Suprapubic skin (tissue), 4 donors: ENCODE measurements around the gene CCDC178. TPM values are rescaled to one million over a fixed set of nuclear protein-coding genes. Genes with fewer than 3 reads are reported as not detected.

Experiments used
- DNase-seq, 2 donors: peaks; one replicate each; pipeline ENCODE4 v3.0.0-alpha.2; 2019; ENCODE audit warnings: low spot score in 2 of 2
- H3K27ac ChIP-seq: fragments of 200-600 bp; sonication (generic); one replicate; pipeline ENCODE4 v1.5.1; 2019
- H3K27me3 ChIP-seq: fragments of 200-600 bp; sonication (generic); one replicate; pipeline ENCODE4 v1.5.1; 2019
- H3K36me3 ChIP-seq: fragments of 200-600 bp; sonication (generic); one replicate; pipeline ENCODE4 v1.5.1; 2019
- H3K4me1 ChIP-seq: fragments of 200-600 bp; sonication (generic); one replicate; pipeline ENCODE4 v1.5.1; 2019
- H3K4me3 ChIP-seq: fragments of 200-600 bp; sonication (generic); one replicate; pipeline ENCODE4 v1.5.1; 2019; ENCODE audit warnings: mild to moderate bottlenecking
- H3K9me3 ChIP-seq: fragments of 200-600 bp; sonication (generic); one replicate; pipeline ENCODE4 v1.5.1; 2019
- CTCF ChIP-seq, 2 donors: fragments of 200-600 bp in 1 of 2; fragments of 450-650 bp in 1 of 2; sonication (generic) in 1 of 2; IDR thresholded peaks; one replicate each; pipeline ENCODE4 v1.5.1; 2016 to 2019; ENCODE audit warnings: antibody characterized with exemption in 2 of 2, mild to moderate bottlenecking in 1 of 2, moderate library complexity in 1 of 2
- EP300 ChIP-seq: sonication (generic); formaldehyde crosslinking; IDR thresholded peaks from one replicate; pipeline ENCODE4 v1.6.1; 2017; ENCODE audit warnings: antibody characterized with exemption
- POLR2A ChIP-seq, 2 donors: fragments of 450-650 bp; IDR thresholded peaks; one replicate each; pipeline ENCODE4 v1.6.1; 2017; ENCODE audit warnings: antibody characterized with exemption in 2 of 2, mild to moderate bottlenecking in 2 of 2, moderate library complexity in 2 of 2
- POLR2AphosphoS5 ChIP-seq, 3 donors: sonication (generic); formaldehyde crosslinking; IDR thresholded peaks; one replicate each; pipeline ENCODE4 v1.6.1; 2017; ENCODE audit warnings: antibody characterized with exemption in 3 of 3
- WGBS: methylation state at CpG from one replicate; pipeline ENCODE4 v1.1.5; 2018; 5-methylcytosine and 5-hydroxymethylcytosine counted together
- total RNA-seq, 4 donors: library from RNA; depleted of rRNA; stranded (reverse); fragments of >200 nt; gene quantifications; one replicate each; pipeline ENCODE4 v1.1.0, GENCODE V29; 2016

Gene CCDC178
- total RNA-seq, 4 donors from 2014 or later: not detected

GRCh38 chr18:33101316-33101715 is 339.2 kb downstream of the CCDC178 start:
- Histone ChIP-seq H3K9me3 (no peaks in the 10 kb centered on the region), H3K27ac (no peak overlapping the region), H3K36me3 (no peaks in the 10 kb centered on the region), H3K4me3 (no peak overlapping the region), H3K4me1 (no peaks in the 10 kb centered on the region), H3K27me3 (no peaks in the 10 kb centered on the region)
- WGBS: 81% methylated on average over 3 of the region's 3 CpGs
- no peak for DNase-seq
- TF ChIP-seq POLR2AphosphoS5 (IDR thresholded peaks at IDR 0.05): no peak
- TF ChIP-seq EP300: no peak
- TF ChIP-seq POLR2A (IDR thresholded peaks at IDR 0.05): no peak
- no peak for TF ChIP-seq CTCF (IDR thresholded peaks at IDR 0.05)

GRCh38 chr18:33099626-33100025 is 340.9 kb downstream of the CCDC178 start:
- Histone ChIP-seq H3K27ac (no peak overlapping the region), H3K27me3 (no peaks in the 10 kb centered on the region), H3K36me3 (no peaks in the 10 kb centered on the region), H3K4me1 (no peaks in the 10 kb centered on the region), H3K9me3 (no peaks in the 10 kb centered on the region), H3K4me3 (no peak overlapping the region)
- DNase-seq: no peak
- TF ChIP-seq POLR2AphosphoS5 (IDR thresholded peaks at IDR 0.05) (no peak), POLR2A (IDR thresholded peaks at IDR 0.05) (no peak), EP300 (no peak), CTCF (IDR thresholded peaks at IDR 0.05) (no peak)
- WGBS: 69% methylated on average over 3 of the region's 3 CpGs

- TF ChIP-seq POLR2AphosphoS5 (IDR thresholded peaks at IDR 0.05) (no peak), CTCF (IDR thresholded peaks at IDR 0.05) (no peak), POLR2A (IDR thresholded peaks at IDR 0.05) (no peak), EP300 (no peak)
- no peak overlapping the region for H3K4me3 ChIP-seq
- H3K27me3 ChIP-seq: no peaks in the 10 kb centered on the region
- no peaks in the 10 kb centered on the region for H3K4me1 ChIP-seq
- no peaks in the 10 kb centered on the region for H3K36me3 ChIP-seq
- no peaks in the 10 kb centered on the region for H3K9me3 ChIP-seq
- no peak for DNase-seq
- WGBS: 97% methylated on average over 3 of the region's 3 CpGs
- H3K27ac ChIP-seq: no peak overlapping the region
Measured at GRCh38 chr18:33097126-33097525, 343.4 kb downstream of the CCDC178 start.

- 64% methylated on average over 4 of the region's 4 CpGs for WGBS
- DNase-seq: no peak
- TF ChIP-seq POLR2A (IDR thresholded peaks at IDR 0.05) (no peak), CTCF (IDR thresholded peaks at IDR 0.05) (no peak), EP300 (no peak), POLR2AphosphoS5 (IDR thresholded peaks at IDR 0.05) (no peak)
- Histone ChIP-seq H3K27ac (no peak overlapping the region), H3K4me1 (no peaks in the 10 kb centered on the region), H3K9me3 (no peaks in the 10 kb centered on the region), H3K36me3 (no peaks in the 10 kb centered on the region), H3K27me3 (no peaks in the 10 kb centered on the region), H3K4me3 (no peak overlapping the region)
Measured at GRCh38 chr18:33090461-33090860, 350.1 kb downstream of the CCDC178 start.

GRCh38 chr18:33076601-33077000 is 363.9 kb downstream of the CCDC178 start:
- H3K36me3 ChIP-seq: no peaks in the 10 kb centered on the region
- H3K27ac ChIP-seq: no peak overlapping the region
- H3K4me1 ChIP-seq: no peaks in the 10 kb centered on the region
- TF ChIP-seq EP300 (no peak), POLR2A (IDR thresholded peaks at IDR 0.05) (no peak), POLR2AphosphoS5 (IDR thresholded peaks at IDR 0.05) (no peak)
- H3K27me3 ChIP-seq: no peaks in the 10 kb centered on the region
- no peak for DNase-seq
- H3K4me3 ChIP-seq: no peak overlapping the region
- H3K9me3 ChIP-seq: no peaks in the 10 kb centered on the region
- WGBS: 55% methylated on average over 2 of the region's 2 CpGs

- Histone ChIP-seq H3K27ac (no peak overlapping the region), H3K27me3 (no peaks in the 10 kb centered on the region), H3K4me3 (no peak overlapping the region), H3K9me3 (no peaks in the 10 kb centered on the region), H3K36me3 (no peaks in the 10 kb centered on the region), H3K4me1 (no peaks in the 10 kb centered on the region)
- no peak for DNase-seq
- TF ChIP-seq CTCF (IDR thresholded peaks at IDR 0.05) (no peak), POLR2A (IDR thresholded peaks at IDR 0.05) (no peak), POLR2AphosphoS5 (IDR thresholded peaks at IDR 0.05) (no peak)
- 93% methylated on average over 3 of the region's 3 CpGs for WGBS
Measured at GRCh38 chr18:33074125-33074524, 366.4 kb downstream of the CCDC178 start.
